HepG2 (cell line): ENCODE measurements around the gene PHKA2. TPM values are rescaled to one million over a fixed set of nuclear protein-coding genes. Genes with fewer than 3 reads are reported as not detected.

Experiments used
- ATAC-seq: fragments of 200-7000 bp; cut with Tn5 transposase; 3 replicates; pipeline ENCODE4 v1.9.1; 2020; ENCODE audit warnings: mild to moderate bottlenecking, moderate library complexity
- BruUV-seq: library from RNA; stranded (reverse); fragments of 400-500 nt; replicated peaks from 2 replicates; lab custom pipeline; 2021; lab: Mats Ljungman, UMichigan
- CTCF ChIA-PET: fragments of 300-600 bp; formaldehyde crosslinking; extraction: SDS; loops from one replicate; lab custom pipeline; 2021; ENCODE audit warnings: low total read pairs, inconsistent platforms, low intra/inter-chr PET ratio; lab: Yijun Ruan, JAX
- POLR2A ChIA-PET: fragments of 350-600 bp; sonication (Branson Sonifier 250); formaldehyde crosslinking; loops from one replicate; lab custom pipeline; 2020; ENCODE audit warnings: antibody characterized with exemption, inconsistent platforms; lab: Yijun Ruan, JAX
- DNase-seq: peaks from one replicate; pipeline ENCODE4 v3.0.0-alpha.2; 2015; ENCODE audit warnings: low spot score
- FAIRE-seq: peaks from 3 replicates; lab custom pipeline; 2011; peaks lifted over from hg19 to GRCh38; lab: Jason Lieb, UNC
- H2AFZ ChIP-seq: one replicate; pipeline ENCODE4 v1.6.1; 2011; ENCODE audit warnings: low read length, inconsistent platforms
- H3K27ac ChIP-seq: fragments of 300-600 bp; 3 replicates; pipeline ENCODE4 v1.8.0; 2011; ENCODE audit warnings: mixed run types, mild to moderate bottlenecking, mixed read lengths, low read length, inconsistent platforms; ENCODE audit not compliant: insufficient read depth; ENCODE audit errors: extremely low read length
- H3K27me3 ChIP-seq, 2 experiments: fragments of 200-600 bp in 1 of 2; 2 replicates in 1 of 2; 3 replicates in 1 of 2; pipeline versions ENCODE4 v1.6.0 to v1.8.0; 2011; ENCODE audit warnings: low read length in 2 of 2, mild to moderate bottlenecking in 2 of 2, moderate library complexity in 2 of 2, inconsistent platforms in 1 of 2; ENCODE audit not compliant: insufficient read depth in 2 of 2, control insufficient read depth in 1 of 2
- H3K36me3 ChIP-seq, 2 experiments: fragments of 200-600 bp in 1 of 2; replicated peaks in 1 of 2; 2 replicates in 1 of 2; 3 replicates in 1 of 2; pipeline versions ENCODE4 v1.5.1 to v1.8.0; 2011; ENCODE audit warnings: low read length in 2 of 2, inconsistent platforms in 1 of 2; ENCODE audit not compliant: insufficient read depth in 2 of 2, control insufficient read depth in 1 of 2
- H3K4me1 ChIP-seq: 2 replicates; pipeline ENCODE4 v1.5.1; 2012; ENCODE audit warnings: low read length, inconsistent platforms; ENCODE audit not compliant: insufficient read depth
- H3K4me2 ChIP-seq: 2 replicates; pipeline ENCODE4 v1.6.0; 2011; ENCODE audit warnings: low read depth, low read length, inconsistent platforms
- H3K4me3 ChIP-seq, 3 experiments: fragments of 200-600 bp in 1 of 3; sonication (generic), shearing (Covaris generic) in 1 of 3; replicated peaks in 1 of 3; 2 replicates each; pipeline ENCODE4 v1.5.1; 2011 to 2016; ENCODE audit warnings: low read length in 3 of 3, inconsistent platforms in 2 of 3, low read depth in 2 of 3, mild to moderate bottlenecking in 2 of 3, control low read depth in 1 of 3, mixed read lengths in 1 of 3; ENCODE audit not compliant: insufficient read depth in 1 of 3
- H3K79me2 ChIP-seq: one replicate; pipeline ENCODE4 v1.6.1; 2011; ENCODE audit warnings: low read length, inconsistent platforms; ENCODE audit not compliant: insufficient read depth
- H3K9ac ChIP-seq: 2 replicates; pipeline ENCODE4 v1.6.0; 2011; ENCODE audit warnings: mild to moderate bottlenecking, low read depth, low read length, inconsistent platforms; ENCODE audit not compliant: insufficient read depth
- H3K9me3 ChIP-seq: 2 replicates; pipeline ENCODE4 v1.5.1; 2012; ENCODE audit warnings: mild to moderate bottlenecking, low read length
- H4K20me1 ChIP-seq: 2 replicates; pipeline ENCODE4 v1.6.0; 2011; ENCODE audit warnings: inconsistent platforms, mild to moderate bottlenecking, low read length, moderate library complexity; ENCODE audit not compliant: insufficient read depth
- JUND ChIP-seq: sonication (generic); formaldehyde crosslinking; IDR thresholded peaks from 2 replicates; pipeline ENCODE4 v1.8.0; 2022; ENCODE audit warnings: mild to moderate bottlenecking, missing genetic modification reagents
- MYNN ChIP-seq: sonication (generic); formaldehyde crosslinking; IDR thresholded peaks from 2 replicates; pipeline ENCODE4 v1.4.0; 2020; ENCODE audit warnings: mild to moderate bottlenecking, low read depth, missing genetic modification reagents
- NCOA5 ChIP-seq: sonication (generic); formaldehyde crosslinking; IDR thresholded peaks from 2 replicates; pipeline ENCODE4 v1.4.0; 2020; ENCODE audit warnings: missing genetic modification reagents
- ZNF251 ChIP-seq: sonication (generic); formaldehyde crosslinking; IDR thresholded peaks from 2 replicates; pipeline ENCODE4 v1.9.0; 2021; ENCODE audit warnings: mild to moderate bottlenecking, missing genetic modification reagents
- ZNF879 ChIP-seq: sonication (generic); formaldehyde crosslinking; IDR thresholded peaks from 2 replicates; pipeline ENCODE4 v1.8.1; 2023; ENCODE audit warnings: missing genetic modification reagents
- WGBS: methylation state at CpG from one replicate; pipeline ENCODE4 v1.1.6; 2017; ENCODE audit warnings: low lambda C conversion rate; 5-methylcytosine and 5-hydroxymethylcytosine counted together
- in situ Hi-C: cut with HindIII; loops from 2 replicates; pipeline ENCODE4 v1.10.0; 2017; ENCODE audit warnings: low pct_unique_long_range_greater_than_20kb; ENCODE audit not compliant: extremely low pct_ligation_motif_present
- intact Hi-C: fragments of 100-400 bp; cut with micrococcal nuclease; formaldehyde crosslinking; loops from one replicate; pipeline ENCODE4 v1.10.0; 2022; ENCODE audit not compliant: unreplicated experiment
- polyA plus RNA-seq, 8 experiments: library from polyadenylated mRNA; depleted of rRNA in 3 of 8; stranded (reverse) in 7 of 8; unstranded in 1 of 8; fragments of >200 nt; fragmentation: Illumina TruSeq in 4 of 8; extraction: Trizol in 4 of 8; gene quantifications; 2 replicates each; pipeline versions ENCODE4 v1.2.1 to v1.2.3, GENCODE V29; 2011 to 2016; ENCODE audit warnings: low read depth in 4 of 8, missing spikeins in 1 of 8, mixed read lengths in 1 of 8; ENCODE audit not compliant: insufficient read depth in 1 of 8
- total RNA-seq, 5 experiments: library from RNA; depleted of rRNA; stranded (reverse); fragments of >200 nt; fragmentation: Illumina TruSeq; extraction: Trizol; gene quantifications; 2 replicates each; pipeline ENCODE4 v1.2.3, GENCODE V29; 2016; ENCODE audit warnings: low read depth in 1 of 5
- TF ChIP-seq, protein P1 (sequence below): sonication (generic); formaldehyde crosslinking; IDR thresholded peaks from 2 replicates; pipeline ENCODE4 v1.8.0; 2022; ENCODE audit warnings: mild to moderate bottlenecking, missing genetic modification reagents, borderline replicate concordance
- TF ChIP-seq, protein P2 (sequence below): sonication (generic); formaldehyde crosslinking; IDR thresholded peaks from 2 replicates; pipeline ENCODE4 v1.4.0; 2020; ENCODE audit warnings: mild to moderate bottlenecking, missing genetic modification reagents, borderline replicate concordance

PHKA2 gene
- total and polyA plus RNA-seq, 2 of the 13 experiments (the other 11 are each of a cell fraction or from before 2014, with no cell fraction given): 20.5 to 273 TPM

DNA sequence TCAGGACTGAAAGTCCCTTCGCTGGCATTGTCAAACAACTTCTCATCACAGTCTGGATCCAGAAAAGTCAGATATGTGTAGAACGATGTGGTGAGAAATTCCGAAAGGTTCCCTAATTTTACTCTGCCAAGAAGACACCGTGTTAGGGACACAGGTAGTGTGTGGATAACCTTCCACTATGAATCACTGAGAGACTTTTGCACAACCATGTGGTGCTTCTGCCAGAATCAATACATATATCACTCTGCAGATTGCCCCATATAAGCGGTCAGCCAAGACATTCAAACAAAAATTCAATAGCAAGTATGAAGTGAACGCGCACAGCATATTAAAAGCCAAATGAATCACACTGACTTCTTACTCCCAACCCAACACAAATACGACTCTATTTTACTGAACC is 63.8 kb downstream of the PHKA2 start:
- POLR2A ChIA-PET: no interaction called here
- no peak for FAIRE-seq
- in situ Hi-C loops: no loop called here

More for the DNA sequence above, 63.8 kb downstream of the PHKA2 start:
- no peak overlapping the region for H3K4me3 ChIP-seq
- no peak overlapping the region for H2AFZ ChIP-seq
- H3K27me3 ChIP-seq: no peaks in the 10 kb centered on the region
- no peak for DNase-seq
- no peak overlapping the region for H3K9ac ChIP-seq
- 96% methylated on average over 5 of the region's 8 CpGs for WGBS
- H3K36me3 ChIP-seq: peaks cover 5 to 29% of the 10 kb centered on the region in 2 experiments
- no peak overlapping the region for H3K27ac ChIP-seq
- no peaks in the 10 kb centered on the region for H3K9me3 ChIP-seq
- no peaks in the 10 kb centered on the region for H4K20me1 ChIP-seq
- no peak for TF ChIP-seq ZNF879 (CRISPR knock-in tag)
- TF ChIP-seq MYNN (CRISPR knock-in tag): no peak
- TF ChIP-seq NCOA5 (CRISPR knock-in tag): no peak
- TF ChIP-seq, protein P1, sequence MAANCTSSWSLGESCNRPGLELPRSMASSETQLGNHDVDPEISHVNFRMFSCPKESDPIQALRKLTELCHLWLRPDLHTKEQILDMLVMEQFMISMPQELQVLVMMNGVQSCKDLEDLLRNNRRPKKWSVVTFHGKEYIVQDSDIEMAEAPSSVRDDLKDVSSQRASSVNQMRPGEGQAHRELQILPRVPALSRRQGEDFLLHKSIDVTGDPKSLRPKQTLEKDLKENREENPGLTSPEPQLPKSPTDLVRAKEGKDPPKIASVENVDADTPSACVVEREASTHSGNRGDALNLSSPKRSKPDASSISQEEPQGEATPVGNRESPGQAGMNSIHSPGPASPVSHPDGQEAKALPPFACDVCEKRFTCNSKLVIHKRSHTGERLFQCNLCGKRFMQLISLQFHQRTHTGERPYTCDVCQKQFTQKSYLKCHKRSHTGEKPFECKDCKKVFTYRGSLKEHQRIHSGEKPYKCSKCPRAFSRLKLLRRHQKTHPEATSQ: no peak
- TF ChIP-seq JUND (CRISPR knock-in tag): no peak
- TF ChIP-seq, protein P2, sequence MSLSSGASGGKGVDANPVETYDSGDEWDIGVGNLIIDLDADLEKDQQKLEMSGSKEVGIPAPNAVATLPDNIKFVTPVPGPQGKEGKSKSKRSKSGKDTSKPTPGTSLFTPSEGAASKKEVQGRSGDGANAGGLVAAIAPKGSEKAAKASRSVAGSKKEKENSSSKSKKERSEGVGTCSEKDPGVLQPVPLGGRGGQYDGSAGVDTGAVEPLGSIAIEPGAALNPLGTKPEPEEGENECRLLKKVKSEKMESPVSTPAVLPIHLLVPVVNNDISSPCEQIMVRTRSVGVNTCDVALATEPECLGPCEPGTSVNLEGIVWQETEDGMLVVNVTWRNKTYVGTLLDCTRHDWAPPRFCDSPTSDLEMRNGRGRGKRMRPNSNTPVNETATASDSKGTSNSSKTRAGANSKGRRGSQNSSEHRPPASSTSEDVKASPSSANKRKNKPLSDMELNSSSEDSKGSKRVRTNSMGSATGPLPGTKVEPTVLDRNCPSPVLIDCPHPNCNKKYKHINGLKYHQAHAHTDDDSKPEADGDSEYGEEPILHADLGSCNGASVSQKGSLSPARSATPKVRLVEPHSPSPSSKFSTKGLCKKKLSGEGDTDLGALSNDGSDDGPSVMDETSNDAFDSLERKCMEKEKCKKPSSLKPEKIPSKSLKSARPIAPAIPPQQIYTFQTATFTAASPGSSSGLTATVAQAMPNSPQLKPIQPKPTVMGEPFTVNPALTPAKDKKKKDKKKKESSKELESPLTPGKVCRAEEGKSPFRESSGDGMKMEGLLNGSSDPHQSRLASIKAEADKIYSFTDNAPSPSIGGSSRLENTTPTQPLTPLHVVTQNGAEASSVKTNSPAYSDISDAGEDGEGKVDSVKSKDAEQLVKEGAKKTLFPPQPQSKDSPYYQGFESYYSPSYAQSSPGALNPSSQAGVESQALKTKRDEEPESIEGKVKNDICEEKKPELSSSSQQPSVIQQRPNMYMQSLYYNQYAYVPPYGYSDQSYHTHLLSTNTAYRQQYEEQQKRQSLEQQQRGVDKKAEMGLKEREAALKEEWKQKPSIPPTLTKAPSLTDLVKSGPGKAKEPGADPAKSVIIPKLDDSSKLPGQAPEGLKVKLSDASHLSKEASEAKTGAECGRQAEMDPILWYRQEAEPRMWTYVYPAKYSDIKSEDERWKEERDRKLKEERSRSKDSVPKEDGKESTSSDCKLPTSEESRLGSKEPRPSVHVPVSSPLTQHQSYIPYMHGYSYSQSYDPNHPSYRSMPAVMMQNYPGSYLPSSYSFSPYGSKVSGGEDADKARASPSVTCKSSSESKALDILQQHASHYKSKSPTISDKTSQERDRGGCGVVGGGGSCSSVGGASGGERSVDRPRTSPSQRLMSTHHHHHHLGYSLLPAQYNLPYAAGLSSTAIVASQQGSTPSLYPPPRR: no peak
- TF ChIP-seq ZNF251 (CRISPR knock-in tag): no peak
- TF ChIP-seq, all 625 proteins: peak for 0
- Histone ChIP-seq H3K79me2 (no peaks in the 10 kb centered on the region), H3K4me1 (no peaks in the 10 kb centered on the region), H3K4me2 (no peak overlapping the region)
- intact Hi-C loops: no loop called here
- ATAC-seq: no peak
- CTCF ChIA-PET: no interaction called here
- BruUV-seq: no TSS peak
